ENCODE data around the gene UCMA.

- no peak for TF ChIP-seq POLR2AphosphoS5 (IDR thresholded peaks at IDR 0.05; ENCODE audit: low read depth, low read length)
- TF ChIP-seq POLR2A (IDR thresholded peaks at IDR 0.05; ENCODE audit: low read depth, low read length): no peak
These were observed 27.4 kb downstream of the UCMA start for GRCh38 chr10:13206546-13207443.
